ENCODE results near the gene HYI. TPM values are rescaled to one million over a fixed set of nuclear protein-coding genes. Genes with fewer than 3 reads are reported as not detected.

Gene HYI
- total RNA-seq, 3 donors from 2014 or later = 41.8 to 85.0 (median 79.3) TPM

GRCh38 chr1:43404353-43404752, 49.4 kb downstream of the HYI start:
- TF ChIP-seq CTCF (IDR thresholded peaks at IDR 0.05) = no peak
- intact Hi-C loops (cut with DNase I, micrococcal nuclease) = no loop called here
- no peak for ATAC-seq
- Histone ChIP-seq H3K4me1 (ENCODE audit: low read depth) (peaks cover 9% of the 10 kb centered on the region), H3K9me3 (no peaks in the 10 kb centered on the region), H3K4me3 (no peak overlapping the region), H3K36me3 (ENCODE audit: low read depth) (peaks cover 8% of the 10 kb centered on the region)
- no peak for DNase-seq

GRCh38 chr1:43402089-43402865, 51.5 kb downstream of the HYI start:
- DNase-seq = no peak
- intact Hi-C loops (cut with DNase I, micrococcal nuclease) = no loop called here

More at GRCh38 chr1:43402089-43402865, 51.5 kb downstream of the HYI start:
- peaks cover 8% of the 10 kb centered on the region for H3K36me3 ChIP-seq (ENCODE audit: low read depth)
- peaks cover 9% of the 10 kb centered on the region for H3K4me1 ChIP-seq (ENCODE audit: low read depth)
- TF ChIP-seq CTCF (IDR thresholded peaks at IDR 0.05) = no peak
- no peaks in the 10 kb centered on the region for H3K9me3 ChIP-seq
- H3K4me3 ChIP-seq = no peak overlapping the region
- ATAC-seq = no peak

Small RNA genes lying within 50 kb of the gene (microRNA-seq; reads per million reads assigned to microRNA genes)
- gene MIR6735 = not detected

Other genes with a start within 250 kb of the HYI start
- gene TMEM125, start 183.9 kb downstream of the HYI start, total RNA-seq = 10 to 100 TPM; 31.9 to 71.6 (median 40.6) TPM
- gene C1orf210, start 168.3 kb downstream of the HYI start, total RNA-seq = 100 to 1,000 TPM in 1 of 3 donors, 10 to 100 TPM in 2; 33.1 to 102 (median 63.3) TPM
- 10 to 100 TPM in 1 of 3 donors, 1 to 10 TPM in 2; 8.0 to 18.6 (median 8.1) TPM for gene TIE1, start 152.9 kb downstream of the HYI start, total RNA-seq
- 1 to 10 TPM in 1 of 3 donors, under 1 TPM in 1, not detected in 1; 0.81 to 1.0 TPM for gene MPL, start 116.1 kb downstream of the HYI start, total RNA-seq
- gene CDC20, start 95.0 kb downstream of the HYI start, total RNA-seq = 10 to 100 TPM in 1 of 3 donors, 1 to 10 TPM in 2; 5.8 to 44.0 (median 8.5) TPM
- 100 to 1,000 TPM in 2 of 3 donors, 10 to 100 TPM in 1; 80.0 to 171 (median 104) TPM for gene ELOVL1, start 85.9 kb downstream of the HYI start, total RNA-seq
- gene MED8, start 64.1 kb downstream of the HYI start, total RNA-seq = 10 to 100 TPM; 35.8 to 39.6 (median 38.3) TPM
- 10 to 100 TPM; 61.7 to 93.6 (median 75.4) TPM for gene SZT2, start 64.0 kb downstream of the HYI start, total RNA-seq
- 100 to 1,000 TPM; 355 to 752 (median 384) TPM for gene PTPRF, start 77.0 kb upstream of the HYI start, total RNA-seq
- 10 to 100 TPM; 48.0 to 70.8 (median 54.9) TPM for gene KDM4A, start 196.2 kb upstream of the HYI start, total RNA-seq

All from mucosa of descending colon (tissue), 3 donors.